Measurements from ENCODE around the gene USP24. TPM values are rescaled to one million over a fixed set of nuclear protein-coding genes. Genes with fewer than 3 reads are reported as not detected.
"Not testable (repeated sequence)": the region's sequence is repeated elsewhere in the genome, so short reads cannot be mapped to it uniquely, and the experiment has no call there.

USP24 gene
- total RNA-seq, 4 donors from 2014 or later: 20.9 to 58.6 (median 40.5) TPM

DNA sequence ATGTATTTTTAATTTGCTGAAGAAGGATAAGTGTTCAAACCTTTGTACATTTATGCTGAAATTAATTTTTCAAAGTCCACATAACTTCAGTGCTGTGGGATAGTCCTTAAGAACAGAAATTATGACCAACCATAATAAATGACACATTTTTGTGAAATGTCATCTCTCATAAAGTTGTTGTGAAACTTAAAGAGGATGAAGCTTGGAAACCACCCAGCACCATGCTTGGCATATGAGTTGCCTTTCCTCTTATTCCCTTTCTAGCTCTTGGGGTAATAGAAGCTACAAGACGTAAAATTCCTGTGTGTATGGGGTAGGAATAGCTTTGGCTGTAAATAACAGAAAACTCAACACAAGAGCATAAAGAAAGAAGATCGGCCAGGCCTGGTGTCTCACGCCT, 18.9 kb upstream of the USP24 start:
- intact Hi-C loops (cut with DNase I; ENCODE audit: low total_unique reads): no loop called here
- no peak for DNase-seq (ENCODE audit: low spot score in 2 of 2)

DNA sequence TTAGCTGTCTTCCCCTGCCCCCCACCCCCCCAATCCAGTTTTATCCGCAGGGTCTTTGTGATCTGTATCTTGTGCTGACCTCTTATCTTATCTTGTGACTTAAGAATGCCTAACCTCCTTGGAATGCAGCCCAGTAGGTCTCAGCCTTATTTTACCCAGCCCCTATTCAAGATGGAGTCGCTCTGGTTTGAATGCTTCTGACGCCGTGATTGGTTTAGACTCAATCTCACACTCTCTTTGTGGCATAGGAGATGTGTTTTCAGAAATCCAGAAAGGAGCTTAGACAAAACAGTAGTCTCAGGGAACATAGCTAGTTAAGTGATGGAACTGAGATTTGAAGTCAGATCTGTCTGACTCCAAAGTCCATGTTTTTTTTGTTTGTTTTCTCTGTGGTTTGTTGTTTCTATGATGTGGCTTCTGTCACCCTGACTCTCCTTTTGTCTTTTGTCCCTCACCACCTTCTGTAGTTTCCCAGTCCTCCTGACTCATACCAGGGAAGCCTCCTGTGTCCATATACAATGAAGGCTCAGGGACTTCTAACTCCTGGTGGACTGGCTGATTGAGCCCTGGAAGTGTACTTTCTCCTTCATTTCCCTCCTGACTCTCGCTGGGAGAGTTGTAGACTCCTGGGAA, 18.1 kb upstream of the USP24 start:
- 75 to 84% methylated on average over 5 of the region's 5 CpGs for WGBS, 2 donors
- H3K4me3 ChIP-seq (ENCODE audit: low read depth, poor library complexity, severe bottlenecking): no peak overlapping the region
- DNase-seq (ENCODE audit: low spot score in 2 of 2): no peak
- TF ChIP-seq, protein P1, sequence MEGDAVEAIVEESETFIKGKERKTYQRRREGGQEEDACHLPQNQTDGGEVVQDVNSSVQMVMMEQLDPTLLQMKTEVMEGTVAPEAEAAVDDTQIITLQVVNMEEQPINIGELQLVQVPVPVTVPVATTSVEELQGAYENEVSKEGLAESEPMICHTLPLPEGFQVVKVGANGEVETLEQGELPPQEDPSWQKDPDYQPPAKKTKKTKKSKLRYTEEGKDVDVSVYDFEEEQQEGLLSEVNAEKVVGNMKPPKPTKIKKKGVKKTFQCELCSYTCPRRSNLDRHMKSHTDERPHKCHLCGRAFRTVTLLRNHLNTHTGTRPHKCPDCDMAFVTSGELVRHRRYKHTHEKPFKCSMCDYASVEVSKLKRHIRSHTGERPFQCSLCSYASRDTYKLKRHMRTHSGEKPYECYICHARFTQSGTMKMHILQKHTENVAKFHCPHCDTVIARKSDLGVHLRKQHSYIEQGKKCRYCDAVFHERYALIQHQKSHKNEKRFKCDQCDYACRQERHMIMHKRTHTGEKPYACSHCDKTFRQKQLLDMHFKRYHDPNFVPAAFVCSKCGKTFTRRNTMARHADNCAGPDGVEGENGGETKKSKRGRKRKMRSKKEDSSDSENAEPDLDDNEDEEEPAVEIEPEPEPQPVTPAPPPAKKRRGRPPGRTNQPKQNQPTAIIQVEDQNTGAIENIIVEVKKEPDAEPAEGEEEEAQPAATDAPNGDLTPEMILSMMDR (IDR thresholded peaks at IDR 0.05): no peak
- TF ChIP-seq POLR2A (IDR thresholded peaks at IDR 0.05): no peak
- intact Hi-C loops (cut with DNase I; ENCODE audit: low total_unique reads): no loop called here

More for the DNA sequence above, 18.9 kb upstream of the USP24 start:
- TF ChIP-seq, protein P1 (IDR thresholded peaks at IDR 0.05): no peak
- no peak for TF ChIP-seq POLR2A (IDR thresholded peaks at IDR 0.05)
- no peak overlapping the region for H3K4me3 ChIP-seq (ENCODE audit: low read depth, poor library complexity, severe bottlenecking)
- WGBS, 2 donors: 91 to 93% methylated on average over 3 of the region's 3 CpGs

DNA sequence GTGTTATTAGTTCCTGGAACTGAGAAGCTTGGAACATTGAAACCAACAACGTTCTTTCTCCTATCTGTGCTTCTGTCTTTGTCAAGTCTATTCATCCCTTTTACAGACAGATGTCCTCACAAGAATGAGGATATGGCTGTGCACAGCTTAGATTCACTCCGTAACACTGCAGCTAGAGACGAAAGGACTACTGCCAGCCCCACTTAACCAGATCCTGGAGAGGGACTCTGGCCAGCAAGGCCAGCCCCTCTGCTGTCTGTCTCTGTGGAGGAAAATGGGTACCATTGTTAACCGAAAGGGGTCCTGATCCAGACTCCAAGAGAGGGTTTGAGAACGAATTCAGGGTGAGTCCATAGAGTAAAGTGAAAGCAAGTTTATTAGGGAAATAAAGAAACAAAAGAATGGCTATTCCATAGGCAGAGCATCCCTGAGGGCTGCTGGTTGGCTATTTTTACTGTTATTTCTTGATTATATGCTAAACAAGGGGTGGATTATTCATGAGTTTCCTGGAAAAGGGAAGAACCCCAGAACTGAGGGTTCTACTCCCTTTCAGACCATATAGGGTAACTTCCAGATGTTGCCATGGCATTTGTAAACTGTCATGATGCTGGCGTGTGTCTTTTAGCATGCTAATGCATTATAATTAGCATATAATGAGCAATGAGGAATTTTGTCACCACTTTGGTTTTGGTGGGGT, 17.4 kb upstream of the USP24 start:
- WGBS, 2 donors: 73 to 80% methylated on average over 6 of the region's 6 CpGs
- H3K4me3 ChIP-seq (ENCODE audit: low read depth, poor library complexity, severe bottlenecking): no peak overlapping the region
- no peak for DNase-seq (ENCODE audit: low spot score in 2 of 2)
- intact Hi-C loops (cut with DNase I; ENCODE audit: low total_unique reads): no loop called here
- TF ChIP-seq, protein P1 (IDR thresholded peaks at IDR 0.05): no peak
- TF ChIP-seq POLR2A (IDR thresholded peaks at IDR 0.05): no peak

DNA sequence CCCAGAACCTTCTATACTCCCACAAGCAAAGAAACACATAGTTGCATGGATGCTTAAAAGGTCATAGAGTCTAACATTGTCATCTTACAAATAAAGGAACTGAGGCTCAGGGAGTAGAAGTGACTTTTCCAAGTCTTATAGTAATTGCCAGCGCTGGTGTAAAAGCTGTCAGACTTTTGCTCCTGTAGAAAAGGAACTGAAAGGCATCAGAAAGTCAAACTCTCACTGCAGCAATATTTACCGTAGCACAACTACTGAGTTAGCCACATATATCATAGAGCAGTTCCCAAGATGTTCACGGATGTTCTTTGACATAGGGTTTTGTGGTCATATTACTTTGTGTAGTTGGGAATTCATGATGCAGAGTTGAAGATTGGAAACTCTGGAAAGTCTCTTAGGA, 16.6 kb upstream of the USP24 start:
- 85 to 90% methylated on average over 3 of the region's 3 CpGs for WGBS, 2 donors
- TF ChIP-seq, protein P1 (IDR thresholded peaks at IDR 0.05): no peak
- no peak for TF ChIP-seq POLR2A (IDR thresholded peaks at IDR 0.05)
- H3K4me3 ChIP-seq (ENCODE audit: low read depth, poor library complexity, severe bottlenecking): no peak overlapping the region
- no peak for DNase-seq (ENCODE audit: low spot score in 2 of 2)
- intact Hi-C loops (cut with DNase I; ENCODE audit: low total_unique reads): no loop called here

DNA sequence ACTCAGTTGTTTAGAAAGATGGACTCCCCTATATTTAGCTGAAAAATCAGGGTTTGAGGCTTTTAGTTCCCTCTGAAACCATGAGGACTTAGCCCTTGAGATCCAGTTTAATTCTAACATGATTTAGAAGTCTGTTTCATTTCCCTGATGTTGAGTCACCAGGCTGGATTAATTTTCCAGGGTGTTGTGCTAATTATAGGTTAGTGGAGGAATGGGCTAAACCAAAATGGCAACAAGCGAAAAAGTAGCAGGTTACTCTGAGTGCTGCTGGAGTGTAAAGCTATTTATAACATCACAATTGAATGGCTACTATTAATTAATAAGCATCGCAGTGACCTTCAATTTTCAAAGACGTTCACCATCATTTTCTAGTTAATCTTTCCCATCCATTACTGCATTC, 15.5 kb upstream of the USP24 start:
- intact Hi-C loops (cut with DNase I; ENCODE audit: low total_unique reads): no loop called here
- no peak overlapping the region for H3K4me3 ChIP-seq (ENCODE audit: low read depth, poor library complexity, severe bottlenecking)
- DNase-seq (ENCODE audit: low spot score in 2 of 2): no peak
- 72 to 78% methylated on average over 3 of the region's 3 CpGs for WGBS, 2 donors
- TF ChIP-seq POLR2A (IDR thresholded peaks at IDR 0.05): no peak
- TF ChIP-seq, protein P1 (IDR thresholded peaks at IDR 0.05): no peak

DNA sequence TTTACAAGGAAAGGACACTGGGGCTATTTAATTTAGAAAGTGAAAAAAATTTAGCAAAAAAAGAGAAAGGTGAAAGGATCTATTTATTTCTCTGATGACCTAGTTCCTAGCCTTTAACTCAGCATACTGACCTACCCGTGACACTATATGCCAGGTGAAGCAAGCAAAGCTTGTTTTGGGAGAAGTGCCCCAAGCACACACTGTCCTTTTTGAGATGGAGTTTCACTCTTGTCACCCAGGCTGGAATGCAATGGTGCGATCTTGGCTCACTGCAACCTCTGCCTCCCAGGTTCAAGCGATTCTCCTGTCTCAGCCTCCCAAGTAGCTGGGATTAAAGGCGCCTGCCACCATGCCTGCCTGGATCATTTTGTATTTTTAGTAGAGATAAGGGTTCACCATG, 14.6 kb upstream of the USP24 start:
- intact Hi-C loops (cut with DNase I; ENCODE audit: low total_unique reads): not testable (repeated sequence)
- WGBS, 2 donors: 97 to 98% methylated on average over 4 of the region's 4 CpGs

More for the DNA sequence above, 14.6 kb upstream of the USP24 start:
- not testable (repeated sequence) for H3K4me3 ChIP-seq (ENCODE audit: low read depth, poor library complexity, severe bottlenecking); DNase-seq (ENCODE audit: low spot score in 2 of 2)

All from lower leg skin (tissue), 4 donors.